Measurements from ENCODE around the gene MYO18B.
"Not testable (repeated sequence)": the region's sequence is repeated elsewhere in the genome, so short reads cannot be mapped to it uniquely, and the experiment has no call there.

The MYO18B gene, protein sequence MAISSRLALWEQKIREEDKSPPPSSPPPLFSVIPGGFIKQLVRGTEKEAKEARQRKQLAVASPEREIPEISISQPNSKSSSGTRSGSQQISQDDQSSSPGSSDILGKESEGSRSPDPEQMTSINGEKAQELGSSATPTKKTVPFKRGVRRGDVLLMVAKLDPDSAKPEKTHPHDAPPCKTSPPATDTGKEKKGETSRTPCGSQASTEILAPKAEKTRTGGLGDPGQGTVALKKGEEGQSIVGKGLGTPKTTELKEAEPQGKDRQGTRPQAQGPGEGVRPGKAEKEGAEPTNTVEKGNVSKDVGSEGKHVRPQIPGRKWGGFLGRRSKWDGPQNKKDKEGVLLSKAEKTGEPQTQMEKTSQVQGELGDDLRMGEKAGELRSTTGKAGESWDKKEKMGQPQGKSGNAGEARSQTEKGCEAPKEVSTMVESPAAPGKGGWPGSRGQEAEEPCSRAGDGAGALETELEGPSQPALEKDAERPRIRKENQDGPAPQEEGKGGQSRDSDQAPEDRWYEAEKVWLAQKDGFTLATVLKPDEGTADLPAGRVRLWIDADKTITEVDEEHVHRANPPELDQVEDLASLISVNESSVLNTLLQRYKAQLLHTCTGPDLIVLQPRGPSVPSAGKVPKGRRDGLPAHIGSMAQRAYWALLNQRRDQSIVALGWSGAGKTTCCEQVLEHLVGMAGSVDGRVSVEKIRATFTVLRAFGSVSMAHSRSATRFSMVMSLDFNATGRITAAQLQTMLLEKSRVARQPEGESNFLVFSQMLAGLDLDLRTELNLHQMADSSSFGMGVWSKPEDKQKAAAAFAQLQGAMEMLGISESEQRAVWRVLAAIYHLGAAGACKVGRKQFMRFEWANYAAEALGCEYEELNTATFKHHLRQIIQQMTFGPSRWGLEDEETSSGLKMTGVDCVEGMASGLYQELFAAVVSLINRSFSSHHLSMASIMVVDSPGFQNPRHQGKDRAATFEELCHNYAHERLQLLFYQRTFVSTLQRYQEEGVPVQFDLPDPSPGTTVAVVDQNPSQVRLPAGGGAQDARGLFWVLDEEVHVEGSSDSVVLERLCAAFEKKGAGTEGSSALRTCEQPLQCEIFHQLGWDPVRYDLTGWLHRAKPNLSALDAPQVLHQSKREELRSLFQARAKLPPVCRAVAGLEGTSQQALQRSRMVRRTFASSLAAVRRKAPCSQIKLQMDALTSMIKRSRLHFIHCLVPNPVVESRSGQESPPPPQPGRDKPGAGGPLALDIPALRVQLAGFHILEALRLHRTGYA (N-terminal part only)

DNA sequence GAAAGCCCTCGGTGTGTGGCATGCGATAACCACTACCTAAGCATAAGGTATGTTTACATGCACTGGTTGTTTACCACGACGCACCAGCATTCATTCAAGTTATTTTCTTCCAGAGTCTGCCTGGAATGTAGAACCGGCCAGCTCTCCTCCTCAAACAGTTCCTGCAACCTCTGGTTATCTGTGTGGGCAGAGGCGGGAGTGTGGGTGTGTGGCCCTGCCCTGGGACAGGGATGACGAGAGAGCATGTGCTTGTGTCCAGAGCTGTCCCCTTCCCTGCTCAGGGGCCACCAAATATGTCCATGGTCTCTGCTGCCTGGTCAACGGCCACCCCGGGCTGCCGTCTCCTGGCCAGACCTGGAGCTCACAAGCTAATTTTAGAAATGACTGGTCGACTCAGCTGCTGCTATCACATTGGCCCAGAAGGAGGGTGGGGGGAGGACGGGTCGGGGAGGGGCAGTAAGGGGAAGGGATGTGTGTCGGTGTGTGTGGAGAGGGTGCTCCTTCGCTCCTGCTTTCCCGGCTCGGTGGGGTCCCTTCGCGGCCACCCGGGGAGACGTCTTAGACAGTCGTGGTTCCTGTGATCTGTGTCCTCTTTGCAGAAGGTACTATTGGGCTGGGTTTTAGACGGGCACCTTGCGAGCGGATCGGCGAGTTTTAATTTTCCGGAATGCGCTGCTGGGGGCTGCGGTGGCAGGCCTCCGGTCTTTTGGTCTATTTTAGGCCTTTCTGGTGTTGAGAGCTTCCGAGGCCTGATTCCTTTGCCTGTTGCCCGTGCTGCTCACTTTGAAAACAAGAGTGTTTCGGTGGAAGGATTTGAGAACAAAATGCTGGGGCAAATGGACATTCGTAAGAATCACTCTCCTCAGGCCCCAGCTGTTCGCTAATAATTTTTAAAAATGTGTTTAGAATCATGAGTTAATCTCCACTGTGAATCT lies at the start of gene MYO18B:
Gene MYO18B, plus strand, starts transcription at position 497 of the 935 bp plus-strand sequence. CDS start 18,905 bp downstream, outside the sequence.
- DNase-seq = no peak

GRCh38 chr22:25692397-25693267 lies 49.4 kb upstream of the MYO18B start:
- no peak for DNase-seq

- no peak for DNase-seq
Observed at GRCh38 chr22:25693268-25693565, 48.8 kb upstream of the MYO18B start.

DNA sequence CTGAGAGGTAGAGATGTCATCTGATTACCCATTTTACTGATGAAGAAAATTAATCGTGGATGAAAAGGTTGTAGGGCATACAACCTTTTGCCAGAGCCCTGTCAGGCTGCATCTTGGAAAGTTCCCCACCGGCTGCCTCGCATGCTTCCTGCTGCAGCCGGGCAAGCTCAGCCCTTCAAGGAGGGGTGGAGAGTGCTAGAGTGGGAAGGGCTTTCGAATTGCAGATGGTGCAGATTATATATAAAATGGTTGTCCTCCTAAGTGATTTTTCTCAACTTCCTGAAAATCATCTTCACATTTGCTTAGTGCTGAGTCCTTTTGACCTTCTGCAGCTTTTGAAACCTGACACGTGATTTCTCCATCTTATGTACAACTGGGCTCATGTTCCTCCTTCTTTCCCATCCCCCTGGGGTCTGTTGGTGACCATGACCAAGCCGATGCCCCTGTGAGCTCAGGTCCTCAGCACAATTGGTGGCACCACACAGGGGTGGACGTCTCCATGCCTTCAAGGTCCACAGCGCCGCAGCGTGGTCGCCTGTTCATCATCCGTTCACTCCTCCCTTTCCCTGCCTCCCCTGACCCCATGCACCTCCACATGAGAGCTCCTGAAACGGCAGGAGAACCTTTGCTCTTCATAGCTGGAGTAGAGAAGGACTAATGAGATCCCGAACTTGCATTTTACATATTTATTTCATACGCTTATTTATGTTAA lies 47.6 kb upstream of the MYO18B start:
- no peak for DNase-seq

DNA sequence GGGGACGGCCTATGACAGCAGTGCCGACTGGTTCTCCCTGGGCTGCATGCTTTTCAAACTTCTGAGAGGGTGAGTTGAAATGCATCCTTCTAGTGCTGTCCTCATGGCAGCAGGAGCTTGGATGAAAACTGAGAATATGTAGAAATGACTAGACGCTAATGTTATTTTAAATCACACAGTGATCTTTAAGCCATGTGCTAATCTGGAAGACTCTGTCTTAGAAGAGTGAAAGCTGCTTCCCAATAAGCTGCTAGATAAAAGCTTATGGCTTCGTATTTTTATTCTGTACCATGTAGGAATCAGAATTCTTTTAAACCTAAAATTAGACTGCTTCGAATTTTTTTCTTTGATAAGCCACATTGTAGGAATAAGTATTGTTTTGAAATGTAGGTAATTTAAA lies 46.8 kb upstream of the MYO18B start:
- DNase-seq = no peak

DNA sequence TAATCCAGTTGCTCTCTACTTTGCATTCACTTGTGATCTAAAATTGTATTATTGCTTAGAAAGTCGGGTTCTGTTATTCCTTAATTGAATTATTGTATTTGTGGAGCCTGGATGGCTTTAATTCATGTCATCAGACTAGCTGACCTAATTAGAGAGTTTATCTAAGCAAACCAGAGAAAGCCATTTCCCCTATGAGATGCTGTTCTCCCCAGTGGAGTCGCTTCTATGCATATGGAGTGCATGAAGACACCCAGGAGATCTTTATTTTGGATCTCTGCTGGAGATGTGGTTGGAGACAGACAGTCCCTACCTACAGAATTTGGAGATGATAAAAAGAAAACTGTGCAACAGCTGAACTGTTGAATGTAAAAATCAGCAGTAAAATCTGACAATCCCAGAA lies 45.2 kb upstream of the MYO18B start:
- DNase-seq = no peak

DNA sequence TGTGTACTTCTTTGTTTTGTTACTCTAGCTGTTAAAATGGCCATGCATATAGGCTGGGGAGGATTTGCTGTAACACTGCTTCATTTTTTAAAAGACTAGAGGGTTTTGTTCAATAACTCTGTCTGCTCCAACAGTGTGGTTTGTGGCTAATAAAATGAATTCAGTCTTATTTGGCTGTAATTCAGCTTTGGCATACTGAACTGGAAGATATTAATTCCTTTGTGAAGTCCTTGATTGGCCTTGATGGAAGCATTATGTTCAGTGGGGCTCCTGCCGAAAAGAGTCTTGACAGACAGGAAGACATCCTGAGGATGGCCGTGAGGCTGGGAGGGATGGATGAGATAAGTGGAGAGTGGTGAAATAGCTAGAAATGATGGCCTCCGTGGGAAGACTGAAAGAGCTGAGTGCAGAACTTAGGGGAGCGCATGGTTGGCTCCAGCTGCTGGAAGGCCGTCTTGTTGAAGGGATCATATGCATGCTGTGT lies 44.8 kb upstream of the MYO18B start:
- DNase-seq = no peak

DNA sequence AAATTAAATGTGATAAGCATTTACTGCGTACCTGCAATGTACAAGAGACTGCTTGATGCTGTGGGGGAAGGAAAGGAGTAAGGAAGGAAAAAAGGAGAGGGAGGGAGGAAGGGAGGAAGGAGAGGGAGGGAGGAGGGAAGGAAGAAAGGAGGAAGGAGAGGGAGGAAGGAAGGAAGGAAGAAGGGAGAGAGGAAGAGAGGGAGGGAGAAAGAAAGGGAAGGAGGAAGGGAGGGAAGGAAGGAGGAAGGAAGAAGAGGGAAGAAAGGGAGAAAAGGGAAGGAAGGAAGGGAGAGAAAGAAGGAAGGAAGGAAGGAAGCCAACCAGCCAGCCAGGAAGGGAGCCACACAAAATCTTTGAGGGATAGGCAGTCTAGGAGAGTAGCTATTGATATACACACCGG lies 44.0 kb upstream of the MYO18B start:
- DNase-seq = no peak

DNA sequence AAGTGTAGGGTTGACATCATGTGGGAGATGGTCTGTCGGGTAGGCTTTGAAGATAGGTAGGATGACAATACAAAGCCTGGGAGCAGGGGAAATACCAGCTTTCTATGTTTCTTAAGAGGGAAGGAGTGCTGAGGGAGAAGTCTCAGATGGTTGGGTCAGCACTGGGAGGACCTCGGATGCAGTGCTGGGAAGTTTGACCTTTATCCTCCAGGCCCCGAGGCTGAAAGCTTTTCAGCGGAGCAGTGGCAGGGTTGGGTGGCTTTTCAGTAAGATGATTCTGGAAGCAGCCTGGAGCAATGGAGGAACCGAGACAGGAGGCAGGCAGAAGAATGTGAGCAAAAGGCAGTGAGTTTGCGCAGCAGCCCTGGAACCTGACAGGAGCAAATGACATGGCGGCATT lies 43.5 kb upstream of the MYO18B start:
- no peak for DNase-seq

DNA sequence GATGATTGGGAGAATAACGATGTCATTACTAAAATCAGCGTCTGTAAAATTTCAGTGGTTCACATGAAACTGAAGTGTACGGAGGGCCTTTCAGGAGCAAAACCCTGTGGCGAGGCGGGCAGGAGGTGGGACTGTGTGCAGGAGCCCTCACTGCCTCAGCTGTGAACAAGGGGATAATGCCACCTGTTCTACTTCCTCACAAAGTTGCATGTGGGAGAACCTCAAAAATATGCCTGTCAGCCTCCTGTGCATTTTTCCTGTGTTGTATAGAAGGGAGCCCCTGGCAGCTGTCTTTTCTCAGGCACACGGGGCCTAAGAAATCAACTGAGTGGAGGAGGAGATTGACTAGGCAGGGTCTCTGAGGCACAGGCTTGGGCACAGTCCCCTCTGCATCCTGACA lies 43.0 kb upstream of the MYO18B start:
- no peak for DNase-seq

DNA sequence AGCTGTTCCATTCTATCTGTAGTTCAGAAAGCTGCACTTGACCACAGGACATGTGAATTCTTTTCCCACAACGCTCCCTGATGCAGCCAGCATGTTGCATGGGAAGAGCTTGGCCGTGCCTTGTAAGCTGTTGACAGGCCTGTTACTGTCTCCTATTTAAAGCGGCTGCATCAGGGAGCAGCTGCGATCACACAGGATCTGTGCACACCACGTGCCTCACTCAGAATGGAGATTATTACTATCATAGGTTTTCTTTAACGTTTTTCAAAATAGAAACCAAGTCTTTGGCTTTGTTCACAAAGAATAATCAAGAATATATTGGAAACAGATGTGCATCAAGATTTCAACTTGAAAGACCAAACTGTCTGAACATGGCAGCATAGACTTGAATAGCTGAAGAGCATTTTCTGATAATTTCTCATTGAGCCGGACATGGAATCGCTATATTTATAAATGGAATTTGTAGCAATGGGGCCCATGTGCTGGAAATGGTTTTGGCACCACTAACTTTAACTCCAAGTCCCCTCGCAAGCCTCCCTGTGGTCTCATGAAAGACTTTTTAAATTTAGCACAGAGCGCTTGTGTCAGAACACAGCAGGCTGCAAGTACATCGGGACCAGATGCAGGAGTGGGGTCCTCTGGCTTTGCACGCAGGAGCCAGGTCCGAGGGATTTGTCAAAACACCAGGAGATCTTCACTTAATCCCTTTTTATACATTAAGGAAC lies 40.8 kb upstream of the MYO18B start:
- DNase-seq = no peak

- no peak for DNase-seq
Observed at GRCh38 chr22:25702040-25702439, 39.9 kb upstream of the MYO18B start.

- DNase-seq = no peak
Observed at GRCh38 chr22:25702571-25703167, 39.3 kb upstream of the MYO18B start.

DNA sequence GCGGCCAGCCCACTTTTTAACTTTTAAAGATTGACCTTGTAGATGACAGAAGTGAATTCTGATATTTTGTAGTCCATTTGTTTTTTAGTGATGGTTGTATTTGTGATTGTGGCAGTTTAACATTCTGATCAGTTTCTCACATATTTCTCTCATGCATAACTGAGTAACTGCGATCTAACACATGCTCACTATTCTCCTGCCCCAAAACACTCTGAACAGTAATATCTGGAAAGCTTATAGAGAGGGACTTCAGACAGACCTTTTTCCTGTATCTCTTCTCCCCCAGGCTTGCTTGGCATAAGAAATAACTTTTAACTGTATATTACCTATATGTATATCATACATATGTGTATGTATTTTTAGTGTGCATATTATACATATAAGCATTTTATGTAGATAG lies 37.3 kb upstream of the MYO18B start:
- no peak for DNase-seq

- no peak for DNase-seq
Observed at GRCh38 chr22:25706197-25706596, 35.8 kb upstream of the MYO18B start.

DNA sequence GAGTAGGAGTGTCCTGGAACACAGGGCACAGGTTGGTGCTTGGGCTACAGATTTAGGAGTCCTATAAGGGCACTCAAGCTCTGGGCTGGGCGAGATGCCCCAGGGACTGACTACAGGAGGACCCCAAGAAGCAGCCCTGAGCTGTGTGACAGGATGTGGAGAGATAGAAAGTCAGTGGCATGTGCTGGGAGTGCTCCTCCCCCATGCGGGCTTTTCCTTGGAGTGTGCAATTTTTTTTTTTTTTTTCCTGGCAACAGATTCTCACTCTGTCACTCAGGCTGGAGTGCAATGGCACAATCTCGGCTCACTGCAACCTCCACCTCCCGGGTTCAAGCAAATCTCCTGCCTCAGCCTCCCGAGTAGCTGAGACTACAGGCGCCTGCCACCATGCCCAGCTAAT lies 33.6 kb upstream of the MYO18B start:
- DNase-seq = not testable (repeated sequence)

DNA sequence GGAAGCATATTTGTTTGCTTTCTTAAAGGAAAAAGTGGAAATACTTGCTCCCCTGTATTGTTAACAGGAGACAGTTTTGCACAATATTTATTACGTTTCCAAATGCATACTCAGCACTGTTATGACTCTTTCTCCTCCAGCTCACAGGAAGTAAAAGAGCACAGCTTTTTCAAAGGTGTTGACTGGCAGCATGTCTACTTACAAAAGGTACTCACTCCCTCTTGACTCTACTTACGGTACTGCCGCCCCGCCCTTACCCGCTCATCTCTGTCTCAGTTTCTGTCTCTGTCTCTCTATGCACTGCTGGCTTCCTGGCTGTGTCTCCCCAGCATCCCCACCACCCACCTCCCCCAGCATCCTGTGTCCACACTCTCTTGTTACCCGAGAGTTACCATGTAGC lies 32.2 kb upstream of the MYO18B start:
- no peak for DNase-seq

DNA sequence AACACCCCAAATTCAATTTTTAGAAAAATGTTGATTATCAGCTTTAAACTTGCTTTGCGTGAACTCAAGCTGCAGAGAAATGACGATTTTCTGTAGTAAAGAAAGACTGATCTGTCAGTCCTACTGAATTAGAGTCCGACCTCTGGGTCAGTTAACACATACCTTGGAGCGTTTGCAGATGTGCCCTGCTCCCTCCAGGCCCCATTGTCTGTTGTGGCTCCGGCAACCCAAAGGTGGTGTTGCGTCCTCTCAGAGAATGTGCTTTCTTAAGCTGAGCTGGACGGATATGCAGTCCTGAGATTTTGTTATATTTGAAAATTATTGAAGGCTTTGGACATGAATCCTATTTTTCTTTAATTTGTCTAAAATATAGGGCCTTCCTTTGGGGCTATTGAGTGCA lies 31.5 kb upstream of the MYO18B start:
- no peak for DNase-seq

DNA sequence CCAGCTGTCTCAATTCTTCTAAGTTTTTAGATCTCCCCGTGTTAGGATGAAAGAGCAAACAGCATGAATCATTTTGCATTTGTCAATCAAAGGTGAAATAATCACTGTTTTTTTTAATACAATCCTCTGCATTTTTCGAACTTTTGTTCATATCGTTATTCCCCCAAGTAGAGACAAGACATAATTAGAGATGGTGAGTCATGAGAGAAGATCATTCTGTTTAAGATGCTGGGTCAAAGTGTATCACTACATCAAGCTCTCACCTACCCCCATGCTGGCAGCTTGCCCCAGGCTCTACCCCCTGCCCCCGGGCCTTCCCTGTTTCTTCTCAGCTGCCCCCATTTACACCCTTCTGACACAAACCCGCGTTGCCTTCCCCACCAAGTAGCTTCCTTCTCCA lies 30.5 kb upstream of the MYO18B start:
- DNase-seq = no peak
